ENCODE data around the gene TMPRSS13. TPM values are rescaled to one million over a fixed set of nuclear protein-coding genes. Genes with fewer than 3 reads are reported as not detected.

TMPRSS13 gene
- total and polyA plus RNA-seq, 7 donors = not detected

GRCh38 chr11:117872975-117873827, 56.0 kb downstream of the TMPRSS13 start:
- no peaks in the 10 kb centered on the region for H3K4me1 ChIP-seq
- 70 to 82% (median 74%) methylated on average over 15 of the region's 15 CpGs for WGBS, 3 donors
- DNase-seq (no peak), ATAC-seq (no peak)
- H3K4me3 ChIP-seq = no peak overlapping the region
- intact Hi-C loops (cut with DNase I) = no loop called here
- H3K9me3 ChIP-seq = no peaks in the 10 kb centered on the region
- no peaks in the 10 kb centered on the region for H3K36me3 ChIP-seq (ENCODE audit: insufficient read depth in 1 of 2, low read depth in 1 of 2)
- no peak overlapping the region for H3K27ac ChIP-seq
- TF ChIP-seq, protein P1, sequence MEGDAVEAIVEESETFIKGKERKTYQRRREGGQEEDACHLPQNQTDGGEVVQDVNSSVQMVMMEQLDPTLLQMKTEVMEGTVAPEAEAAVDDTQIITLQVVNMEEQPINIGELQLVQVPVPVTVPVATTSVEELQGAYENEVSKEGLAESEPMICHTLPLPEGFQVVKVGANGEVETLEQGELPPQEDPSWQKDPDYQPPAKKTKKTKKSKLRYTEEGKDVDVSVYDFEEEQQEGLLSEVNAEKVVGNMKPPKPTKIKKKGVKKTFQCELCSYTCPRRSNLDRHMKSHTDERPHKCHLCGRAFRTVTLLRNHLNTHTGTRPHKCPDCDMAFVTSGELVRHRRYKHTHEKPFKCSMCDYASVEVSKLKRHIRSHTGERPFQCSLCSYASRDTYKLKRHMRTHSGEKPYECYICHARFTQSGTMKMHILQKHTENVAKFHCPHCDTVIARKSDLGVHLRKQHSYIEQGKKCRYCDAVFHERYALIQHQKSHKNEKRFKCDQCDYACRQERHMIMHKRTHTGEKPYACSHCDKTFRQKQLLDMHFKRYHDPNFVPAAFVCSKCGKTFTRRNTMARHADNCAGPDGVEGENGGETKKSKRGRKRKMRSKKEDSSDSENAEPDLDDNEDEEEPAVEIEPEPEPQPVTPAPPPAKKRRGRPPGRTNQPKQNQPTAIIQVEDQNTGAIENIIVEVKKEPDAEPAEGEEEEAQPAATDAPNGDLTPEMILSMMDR (IDR thresholded peaks at IDR 0.05) = no peak
- peaks cover 0 to 70% (median 21%) of the 10 kb centered on the region in 3 donors for H3K27me3 ChIP-seq (ENCODE audit: insufficient read depth in 3 of 3, low read length in 2 of 3)

DNA sequence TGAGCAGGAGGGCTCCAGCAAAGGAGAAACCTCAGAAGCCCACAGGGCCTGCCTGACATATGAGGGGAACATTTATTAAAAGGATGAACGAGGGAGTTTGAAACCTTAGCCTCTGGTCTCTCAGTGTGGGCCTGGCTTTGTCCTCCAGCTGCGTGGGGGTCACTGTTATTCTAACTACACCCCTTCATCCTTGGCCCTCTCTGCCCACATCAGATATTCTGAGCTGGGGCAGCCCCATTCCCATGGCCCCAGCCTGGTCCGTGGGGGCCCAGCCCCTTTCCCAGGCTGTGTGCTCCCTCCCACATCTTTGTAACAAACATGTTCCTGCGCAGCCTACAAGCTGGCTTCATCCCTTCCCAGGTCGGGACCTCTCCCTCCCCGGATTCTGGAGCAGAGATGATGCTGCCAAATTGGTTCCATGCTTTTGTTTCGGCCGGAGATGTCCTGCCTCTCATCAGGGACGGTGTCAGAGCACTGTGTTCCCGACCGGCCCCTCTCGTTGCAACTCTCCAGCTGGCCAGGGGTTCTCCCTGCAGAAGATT, 56.7 kb downstream of the TMPRSS13 start:
- H3K36me3 ChIP-seq (ENCODE audit: insufficient read depth in 1 of 2, low read depth in 1 of 2) = no peaks in the 10 kb centered on the region
- H3K27me3 ChIP-seq (ENCODE audit: insufficient read depth in 3 of 3, low read length in 2 of 3) = peaks cover 0 to 63% (median 24%) of the 10 kb centered on the region in 3 donors
- H3K4me1 ChIP-seq = no peaks in the 10 kb centered on the region
- 16 to 43% (median 29%) methylated on average over 12 of the region's 12 CpGs for WGBS, 3 donors
- no peak overlapping the region for H3K27ac ChIP-seq
- TF ChIP-seq, protein P1 (IDR thresholded peaks at IDR 0.05) = no peak
- intact Hi-C loops (cut with DNase I) = no loop called here
- no peak for DNase-seq
- no peaks in the 10 kb centered on the region for H3K9me3 ChIP-seq
- ATAC-seq = peak in 1 of 4 donors; percentile 16
- no peak overlapping the region for H3K4me3 ChIP-seq

GRCh38 chr11:117871784-117872183, 57.4 kb downstream of the TMPRSS13 start:
- 82 to 84% (median 83%) methylated on average over 5 of the region's 5 CpGs for WGBS, 3 donors
- Histone ChIP-seq H3K27me3 (ENCODE audit: insufficient read depth in 3 of 3, low read length in 2 of 3) (peaks cover 0 to 55% (median 22%) of the 10 kb centered on the region in 3 donors), H3K4me3 (no peak overlapping the region), H3K27ac (no peak overlapping the region), H3K36me3 (ENCODE audit: insufficient read depth in 1 of 2, low read depth in 1 of 2) (no peaks in the 10 kb centered on the region), H3K4me1 (no peaks in the 10 kb centered on the region), H3K9me3 (no peaks in the 10 kb centered on the region)
- ATAC-seq = no peak
- intact Hi-C loops (cut with DNase I) = no loop called here
- TF ChIP-seq, protein P1 (IDR thresholded peaks at IDR 0.05) = no peak
- no peak for DNase-seq

DNA sequence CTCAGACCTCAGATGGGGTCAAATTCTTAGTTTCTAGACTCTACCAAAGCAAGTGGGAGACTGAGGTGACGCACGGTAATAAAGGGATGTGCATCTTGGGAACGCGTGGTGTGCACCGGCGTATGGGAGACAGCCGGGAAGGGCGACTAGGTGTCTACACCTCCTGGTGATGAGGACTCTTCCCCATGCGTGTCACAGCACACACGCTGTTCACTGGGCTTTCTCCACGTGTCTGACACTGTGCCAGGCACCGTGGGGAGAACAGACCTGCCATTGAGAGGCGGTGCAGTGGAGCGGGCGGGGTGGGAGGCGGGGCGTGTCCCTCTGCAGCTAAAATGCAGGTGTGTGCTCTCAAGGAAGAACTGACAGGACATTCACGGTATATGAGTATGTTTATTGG, 58.0 kb downstream of the TMPRSS13 start:
- 80 to 84% (median 82%) methylated on average over 18 of the region's 18 CpGs for WGBS, 3 donors

More for the DNA sequence above, 58.0 kb downstream of the TMPRSS13 start:
- Histone ChIP-seq H3K4me1 (no peaks in the 10 kb centered on the region), H3K9me3 (no peaks in the 10 kb centered on the region), H3K27ac (no peak overlapping the region), H3K36me3 (ENCODE audit: insufficient read depth in 1 of 2, low read depth in 1 of 2) (no peaks in the 10 kb centered on the region), H3K27me3 (ENCODE audit: insufficient read depth in 3 of 3, low read length in 2 of 3) (peaks cover 0 to 52% (median 20%) of the 10 kb centered on the region in 3 donors), H3K4me3 (no peak overlapping the region)
- TF ChIP-seq, protein P1 (IDR thresholded peaks at IDR 0.05) = no peak
- intact Hi-C loops (cut with DNase I) = no loop called here
- ATAC-seq = no peak
- no peak for DNase-seq

All from psoas muscle (tissue), 8 donors.